ENCODE results near the gene ZNF263.

The ZNF263 gene

DNA sequence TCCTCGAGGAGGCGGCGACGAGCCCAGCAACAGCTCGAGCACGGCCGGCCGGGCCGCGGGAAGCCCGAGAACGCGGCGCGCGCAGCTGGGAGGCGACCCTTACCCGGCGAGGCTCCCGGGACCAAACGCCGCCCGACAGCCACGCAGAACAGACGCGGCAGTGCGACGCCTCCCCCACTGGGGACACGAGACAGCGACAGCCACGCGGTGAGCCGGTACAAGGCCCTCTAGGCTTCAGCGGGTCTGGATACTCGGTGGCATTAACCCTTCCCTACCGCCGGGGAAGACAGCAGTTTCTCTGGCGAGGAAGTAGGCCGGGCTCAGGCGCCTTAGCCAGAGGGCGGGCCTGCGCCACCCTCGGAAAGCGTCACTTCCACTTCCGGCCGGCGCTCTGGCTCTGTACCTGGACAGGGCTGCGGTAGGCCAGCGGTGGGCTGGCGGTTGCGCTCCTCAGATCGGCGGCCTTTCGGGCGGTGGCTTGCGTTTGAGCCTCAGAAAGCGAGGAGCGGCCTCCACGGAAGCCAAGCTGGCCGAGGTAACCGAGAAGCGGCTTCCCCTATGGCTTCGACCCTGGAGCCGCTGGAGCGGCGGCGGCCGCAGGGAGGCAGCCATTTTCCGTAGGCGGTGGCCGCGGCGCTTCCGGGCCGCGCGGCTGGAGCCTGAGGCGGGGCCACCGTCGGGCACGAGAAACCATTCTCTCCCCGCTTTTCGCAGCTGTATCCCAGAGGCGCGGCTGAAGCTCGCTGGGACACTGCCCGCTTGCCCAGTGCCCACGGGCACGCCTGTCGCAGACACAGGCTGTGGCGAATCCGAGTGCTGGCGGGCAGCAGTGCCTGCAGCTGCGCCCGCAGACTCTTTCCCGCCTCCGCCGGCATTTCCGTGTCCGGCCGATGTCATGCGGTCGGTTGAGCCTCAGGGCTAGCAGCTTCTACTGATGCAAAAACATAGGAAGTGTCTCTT is 22.1 kb downstream of the ZNF263 start, which contains the start of the genes TIGD7 and ZNF75A:
TSS of gene TIGD7 (minus strand) at position 322 of the 960 bp plus-strand sequence. CDS start 4,816 bp downstream, outside the sequence.
TSS of gene ZNF75A (plus strand) at position 389 of the 960 bp plus-strand sequence. CDS start 2,932 bp downstream, outside the sequence.
- in situ Hi-C loops (cut with MboI; ENCODE audit: low pct_unique_long_range_greater_than_20kb, low sequenced_read_pairs): no loop called here
- DNase-seq: peak; percentile 87

DNA sequence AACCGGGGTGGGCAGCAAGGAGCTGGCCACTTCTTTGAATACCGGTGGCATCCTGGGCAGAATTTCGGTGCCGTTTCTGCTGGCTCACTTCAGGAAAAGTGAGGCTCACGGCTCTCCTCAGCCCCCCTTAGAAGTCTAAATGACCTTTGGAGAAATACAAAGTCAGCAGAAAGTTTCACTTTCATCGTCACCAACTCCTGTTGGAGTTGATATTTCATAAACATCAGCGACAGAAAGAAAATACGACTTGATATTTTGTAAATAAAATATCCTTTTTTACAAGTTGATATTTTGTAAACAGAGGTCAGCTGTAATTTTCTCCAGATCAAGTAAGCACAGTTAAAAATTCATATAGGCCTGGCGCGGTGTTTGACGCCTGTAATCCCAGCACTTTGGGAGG is 22.8 kb downstream of the ZNF263 start:
- in situ Hi-C loops (cut with MboI; ENCODE audit: low pct_unique_long_range_greater_than_20kb, low sequenced_read_pairs): no loop called here
- no peak for DNase-seq

DNA sequence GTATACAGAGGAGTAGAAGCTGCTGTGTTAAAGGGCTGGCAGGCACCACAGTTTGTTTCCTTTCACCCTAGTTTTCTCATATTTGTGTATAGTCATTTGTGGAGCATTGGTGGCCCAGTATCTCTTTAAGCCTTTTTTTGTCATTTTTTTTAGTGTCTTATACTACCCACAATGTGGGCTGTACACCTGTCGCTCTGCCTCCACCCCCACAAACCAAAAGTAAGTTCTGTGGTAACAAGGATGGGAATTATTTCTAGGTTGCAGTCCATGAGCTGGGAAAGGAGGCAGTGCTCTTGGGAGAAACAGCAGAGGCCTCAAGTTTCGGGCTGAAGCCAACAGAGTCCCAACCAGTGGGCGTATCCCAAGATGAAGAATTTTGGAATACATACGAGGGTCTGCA is 28.2 kb downstream of the ZNF263 start:
- in situ Hi-C loops (cut with MboI; ENCODE audit: low pct_unique_long_range_greater_than_20kb, low sequenced_read_pairs): no loop called here
- no peak for DNase-seq

DNA sequence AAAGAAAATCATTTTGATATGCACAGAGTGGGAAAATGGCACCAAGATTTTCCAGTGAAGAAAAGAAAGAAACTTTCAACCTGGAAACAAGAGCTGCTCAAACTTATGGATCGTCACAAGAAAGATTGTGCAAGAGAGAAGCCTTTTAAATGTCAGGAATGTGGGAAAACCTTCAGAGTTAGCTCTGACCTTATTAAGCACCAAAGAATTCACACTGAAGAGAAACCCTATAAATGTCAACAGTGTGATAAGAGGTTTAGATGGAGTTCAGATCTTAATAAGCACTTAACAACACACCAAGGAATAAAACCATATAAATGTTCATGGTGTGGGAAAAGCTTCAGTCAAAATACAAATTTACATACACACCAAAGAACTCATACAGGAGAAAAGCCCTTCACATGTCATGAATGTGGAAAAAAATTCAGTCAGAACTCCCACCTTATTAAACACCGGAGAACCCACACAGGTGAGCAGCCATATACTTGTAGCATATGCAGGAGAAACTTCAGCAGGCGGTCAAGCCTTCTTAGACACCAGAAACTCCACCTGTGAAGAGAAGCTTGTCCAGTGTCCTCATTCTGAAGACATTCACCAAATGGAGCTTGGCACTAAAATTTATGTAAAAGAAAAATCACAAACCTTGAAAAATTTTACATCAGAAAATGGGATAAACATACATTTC is 34.2 kb downstream of the ZNF263 start:
- peak; percentile 47 for DNase-seq
- in situ Hi-C loops (cut with MboI; ENCODE audit: low pct_unique_long_range_greater_than_20kb, low sequenced_read_pairs): no loop called here

DNA sequence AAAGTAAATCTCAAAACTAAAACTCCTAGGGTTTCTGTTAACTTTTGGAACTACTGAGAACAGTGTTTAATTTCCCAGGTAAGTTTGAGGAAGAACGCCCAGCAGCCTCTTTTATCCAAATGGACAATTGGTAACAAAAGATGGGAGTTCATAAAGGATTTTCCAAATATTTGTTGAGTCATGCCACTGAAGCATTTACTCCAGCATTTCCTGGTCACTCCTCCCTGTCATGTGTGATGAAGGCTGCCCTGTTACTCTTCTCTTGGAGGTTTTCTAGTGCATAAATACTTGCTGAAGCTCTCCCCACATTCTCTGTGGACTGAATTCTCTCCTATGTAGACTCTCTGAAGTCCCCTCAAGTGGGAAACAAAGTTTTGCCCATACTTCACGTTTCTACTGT is 38.5 kb downstream of the ZNF263 start:
- no peak for DNase-seq
- in situ Hi-C loops (cut with MboI; ENCODE audit: low pct_unique_long_range_greater_than_20kb, low sequenced_read_pairs): no loop called here

DNA sequence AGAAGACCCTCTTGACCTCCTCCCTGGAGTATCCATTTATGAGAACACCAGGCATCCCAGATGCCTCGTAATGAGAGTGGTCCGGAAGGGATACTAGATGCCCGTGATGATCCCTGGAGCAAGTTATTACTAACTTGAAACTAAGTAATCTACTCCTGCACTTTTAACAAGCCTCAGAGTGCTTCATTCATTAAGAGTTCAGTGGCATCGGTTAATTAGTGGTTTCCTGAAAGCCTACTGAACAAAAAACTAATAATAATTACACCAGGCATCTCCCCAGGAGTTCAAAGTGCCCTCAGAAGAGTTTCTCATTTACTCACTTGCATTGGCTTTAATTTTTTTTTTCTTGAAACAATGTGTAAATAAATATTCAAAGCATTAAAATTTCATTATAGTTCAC is 44.2 kb downstream of the ZNF263 start:
- no peak for DNase-seq
- in situ Hi-C loops (cut with MboI; ENCODE audit: low pct_unique_long_range_greater_than_20kb, low sequenced_read_pairs): no loop called here

DNA sequence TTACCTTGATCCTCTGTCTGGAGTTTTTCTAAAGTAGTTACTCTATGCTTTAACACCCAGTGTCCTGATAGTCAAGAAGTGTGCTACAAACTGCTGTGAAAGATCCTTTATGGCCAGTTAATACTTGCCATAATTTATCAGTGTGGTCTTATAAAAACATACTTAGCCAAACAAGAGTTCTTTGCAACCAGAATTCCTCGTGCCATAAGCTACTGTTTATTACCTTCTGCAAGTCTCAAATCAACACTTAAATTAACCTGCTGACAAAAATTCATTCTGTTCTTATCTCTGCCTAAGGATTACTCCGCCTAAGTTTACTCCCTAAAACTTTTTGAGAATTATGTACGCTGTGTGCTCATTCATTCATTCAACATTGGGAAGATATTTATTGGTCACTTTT is 44.8 kb downstream of the ZNF263 start:
- in situ Hi-C loops (cut with MboI; ENCODE audit: low pct_unique_long_range_greater_than_20kb, low sequenced_read_pairs): no loop called here
- no peak for DNase-seq

DNA sequence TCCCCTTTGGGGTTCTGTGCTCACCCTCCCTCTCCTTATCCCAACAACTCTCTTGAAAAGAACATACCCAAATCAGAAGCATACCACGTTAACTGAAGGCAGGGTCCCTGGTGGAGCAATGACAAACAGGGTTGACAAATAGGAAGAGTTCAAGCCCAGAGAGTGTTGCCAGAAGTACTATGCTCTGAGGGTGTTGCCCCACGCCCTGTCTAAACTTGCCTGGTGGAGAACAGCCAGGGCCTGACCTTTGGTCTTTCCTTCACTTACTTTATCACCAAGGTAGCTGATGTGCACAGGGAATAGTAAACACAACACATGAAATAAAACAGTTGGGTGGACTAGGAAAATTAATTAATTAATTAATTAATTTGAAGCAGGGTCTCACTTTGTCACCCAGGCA is 45.4 kb downstream of the ZNF263 start:
- in situ Hi-C loops (cut with MboI; ENCODE audit: low pct_unique_long_range_greater_than_20kb, low sequenced_read_pairs): no loop called here
- no peak for DNase-seq
